Measurements from ENCODE around the gene PROP1.
"Not testable (repeated sequence)": the region's sequence is repeated elsewhere in the genome, so short reads cannot be mapped to it uniquely, and the experiment has no call there.

PROP1 gene

DNA sequence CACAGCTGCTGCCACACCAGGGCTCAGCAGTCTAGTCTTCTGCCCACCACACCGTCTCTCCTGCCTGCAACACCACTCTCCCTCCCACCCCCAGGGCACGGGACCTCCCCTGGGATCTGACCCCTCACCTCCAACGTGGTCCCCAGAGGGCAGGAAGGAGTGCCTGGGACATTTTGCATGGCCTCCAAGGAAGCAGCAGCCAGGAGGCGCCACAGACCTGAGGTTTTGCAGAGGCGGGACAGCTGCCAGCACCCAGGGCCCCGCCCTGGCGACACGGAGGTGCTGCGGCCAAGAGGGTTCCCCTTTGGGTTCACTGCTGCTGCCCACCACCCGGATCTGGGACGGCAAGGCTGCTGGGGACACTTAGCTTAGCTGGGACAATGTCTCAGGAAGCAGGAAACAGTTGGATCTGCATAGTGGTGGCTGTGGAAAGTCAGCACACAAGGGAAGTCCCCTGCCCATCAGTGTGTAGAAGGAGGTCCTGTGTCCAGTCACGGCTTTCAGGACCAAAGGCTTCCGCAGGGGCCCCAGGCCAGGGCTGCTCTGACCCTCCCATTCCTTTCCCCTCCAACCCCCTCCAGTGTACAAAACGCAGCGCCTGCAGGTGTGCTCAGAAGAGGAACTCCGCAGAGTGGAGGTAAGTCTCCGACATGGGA lies 13.8 kb downstream of the PROP1 start:
- no peak for DNase-seq

GRCh38 chr5:177981296-177982071 lies 14.6 kb downstream of the PROP1 start:
- DNase-seq: no peak

- no peak for DNase-seq
Measured at GRCh38 chr5:177980743-177981151, 15.3 kb downstream of the PROP1 start.

GRCh38 chr5:177977600-177977999 lies 18.4 kb downstream of the PROP1 start:
- DNase-seq: not testable (repeated sequence)

GRCh38 chr5:177973066-177973635 lies 22.9 kb downstream of the PROP1 start:
- no peak for DNase-seq

- no peak for DNase-seq
Measured at GRCh38 chr5:177972613-177973012, 23.4 kb downstream of the PROP1 start.

DNA sequence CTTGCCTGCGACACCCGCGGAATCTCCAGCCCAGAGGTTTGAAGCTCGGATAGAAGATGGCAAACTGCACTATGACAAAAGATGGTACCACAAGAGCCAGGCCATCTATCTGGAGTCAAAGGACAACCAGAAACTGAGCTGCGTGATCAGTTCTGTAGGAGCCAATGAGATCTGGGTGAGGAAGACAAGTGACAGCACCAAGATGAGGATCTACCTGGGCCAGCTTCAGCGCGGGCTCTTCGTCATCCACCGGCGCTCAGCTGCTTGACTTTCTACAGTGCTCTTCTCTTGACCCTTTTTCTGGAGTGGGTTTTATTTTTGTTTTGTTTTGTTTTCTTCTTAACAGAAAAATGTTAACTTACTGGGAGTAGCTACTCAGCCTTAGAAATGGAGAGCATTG lies 24.0 kb downstream of the PROP1 start:
- not testable (repeated sequence) for DNase-seq

GRCh38 chr5:177968661-177969211 lies 27.3 kb downstream of the PROP1 start:
- DNase-seq: no peak

- no peak for DNase-seq
Measured at GRCh38 chr5:177967221-177967887, 28.7 kb downstream of the PROP1 start.

DNA sequence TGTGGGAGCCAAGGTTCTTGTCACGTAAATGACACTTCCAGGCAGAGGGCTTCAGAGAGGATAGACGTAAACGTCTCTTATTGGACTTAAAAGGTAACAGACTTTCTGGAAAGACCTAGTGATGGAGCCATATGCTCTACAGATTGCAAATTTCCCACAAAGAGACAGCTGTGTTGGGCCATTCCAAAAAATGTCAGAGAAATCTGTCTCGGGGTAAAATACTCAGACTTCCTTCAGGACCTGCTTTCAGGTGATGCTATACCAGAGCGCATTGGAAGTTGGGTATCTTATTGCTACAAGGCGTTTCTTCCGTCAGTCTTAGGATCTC lies 29.2 kb downstream of the PROP1 start:
- DNase-seq: no peak

GRCh38 chr5:177966009-177966838 lies 29.8 kb downstream of the PROP1 start:
- DNase-seq: no peak

DNA sequence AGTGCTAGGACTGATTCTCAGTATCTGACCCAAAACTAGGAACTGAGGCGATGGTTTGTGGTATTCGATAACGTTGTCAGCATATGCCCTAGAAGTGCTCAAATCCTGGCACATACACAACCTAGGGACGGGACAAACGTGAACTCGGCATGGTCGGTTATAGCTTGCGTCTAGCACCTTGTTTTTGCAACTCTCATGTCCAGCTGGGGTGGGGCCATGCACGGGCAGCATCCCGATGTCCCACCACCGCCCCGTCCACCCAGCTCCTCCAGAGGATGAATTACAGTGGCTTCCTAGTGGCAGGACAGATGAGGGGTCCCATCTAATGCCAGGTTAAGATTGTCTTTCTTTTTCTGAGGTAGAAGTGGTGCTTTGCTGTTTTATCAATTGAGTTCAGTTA lies 31.6 kb downstream of the PROP1 start:
- DNase-seq: no peak

DNA sequence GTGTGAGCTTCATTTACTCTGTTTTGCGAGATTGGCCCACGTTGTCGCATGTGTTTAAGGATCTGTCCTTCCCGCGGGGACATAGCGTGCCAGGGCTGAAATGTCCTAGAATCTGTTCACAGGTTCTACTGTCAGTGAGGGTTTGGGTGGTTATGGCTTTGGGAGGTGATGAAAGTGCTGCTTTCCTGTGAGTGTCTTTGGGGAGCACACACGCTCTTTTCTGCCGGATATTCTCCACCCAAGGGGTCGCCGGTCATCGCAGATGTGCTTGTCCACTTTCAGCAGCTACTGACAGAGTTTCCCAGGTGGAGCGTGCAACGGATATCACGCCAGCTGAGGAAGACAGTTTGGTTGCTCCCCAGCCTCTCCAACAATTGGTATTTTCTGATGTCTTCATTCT lies 32.1 kb downstream of the PROP1 start:
- DNase-seq: no peak

- no peak for DNase-seq
Measured at GRCh38 chr5:177959315-177959714, 36.7 kb downstream of the PROP1 start.

- DNase-seq: no peak
Measured at GRCh38 chr5:177958696-177959095, 37.3 kb downstream of the PROP1 start.

DNA sequence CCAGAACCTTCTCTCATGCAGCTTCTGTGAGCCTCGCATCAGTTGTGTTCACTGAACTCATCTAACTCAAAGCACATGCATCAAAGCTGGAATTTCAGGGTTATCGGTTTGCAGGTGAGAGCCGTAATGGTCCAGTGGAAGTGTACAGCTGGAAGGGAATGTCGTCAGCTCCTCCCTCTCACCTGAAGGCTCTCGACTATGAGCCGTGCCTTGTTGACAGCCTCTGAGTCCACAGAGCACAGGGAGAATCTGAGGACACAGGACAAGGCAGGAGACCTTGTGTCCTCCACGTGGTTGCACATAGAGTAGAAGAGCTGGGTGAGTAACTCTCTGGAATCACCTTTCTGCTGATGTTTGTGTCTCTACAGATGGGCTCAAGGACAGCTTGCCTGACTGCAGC lies 38.8 kb downstream of the PROP1 start:
- no peak for DNase-seq

DNA sequence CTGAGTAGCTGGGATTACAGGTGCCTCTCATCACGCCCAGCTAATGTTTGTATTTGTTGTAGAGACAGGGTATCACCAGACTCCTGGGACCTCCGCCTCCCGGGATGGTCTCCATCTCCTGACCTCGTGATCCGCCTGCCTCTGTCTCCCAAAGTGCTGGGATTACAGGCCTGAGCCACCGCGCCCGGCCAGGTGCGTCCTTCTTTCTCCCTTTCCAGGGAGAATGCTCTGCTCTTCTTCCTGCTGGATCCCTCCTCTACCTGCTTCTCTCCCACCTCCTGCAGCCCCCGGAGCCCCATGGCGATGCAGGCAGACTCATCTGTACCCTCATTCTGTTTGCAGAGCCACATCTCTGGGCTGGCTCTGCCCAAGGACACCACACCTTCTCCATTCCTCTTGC lies 42.9 kb downstream of the PROP1 start:
- DNase-seq: not testable (repeated sequence)

GRCh38 chr5:177949656-177950055 lies 46.4 kb downstream of the PROP1 start:
- DNase-seq: not testable (repeated sequence)

- DNase-seq: not testable (repeated sequence)
Measured at GRCh38 chr5:177949065-177949464, 47.0 kb downstream of the PROP1 start.

- DNase-seq: not testable (repeated sequence)
Measured at GRCh38 chr5:177947912-177948311, 48.1 kb downstream of the PROP1 start.

DNA sequence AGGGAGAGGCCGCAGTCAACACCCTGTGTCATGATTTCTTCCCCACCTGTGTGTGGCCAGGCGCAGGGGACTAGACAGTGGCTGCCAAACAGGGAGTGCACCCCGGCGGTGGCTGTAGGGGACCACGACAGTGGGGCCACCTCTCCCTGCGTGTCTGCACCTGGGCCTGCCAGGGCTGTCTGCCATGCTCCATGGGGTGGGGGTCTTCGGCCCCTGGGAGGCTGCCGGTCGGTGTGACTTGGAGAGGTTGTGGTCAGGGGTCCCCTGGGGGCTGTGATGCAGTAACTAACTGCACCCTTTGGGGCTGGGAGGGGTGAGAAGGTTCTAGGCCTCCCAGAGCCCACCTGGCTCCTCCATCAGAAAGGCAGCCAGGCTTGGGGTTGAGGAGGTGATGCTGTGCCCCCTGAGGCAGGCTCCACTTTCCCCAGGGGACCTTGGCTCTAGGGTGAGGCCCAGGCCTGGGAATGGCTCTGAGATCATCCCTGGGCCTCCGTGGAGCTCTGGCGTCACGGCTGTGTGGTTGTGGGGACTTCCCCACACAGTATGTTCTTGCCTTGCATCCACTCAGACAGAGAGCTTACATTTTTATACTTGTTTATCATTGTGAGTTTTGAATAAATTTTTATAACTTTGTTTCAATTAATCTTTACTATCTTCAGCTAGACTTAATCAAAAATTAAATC lies 50.3 kb downstream of the PROP1 start:
- DNase-seq: not testable (repeated sequence)

- DNase-seq: not testable (repeated sequence)
Measured at GRCh38 chr5:177945145-177945544, 50.9 kb downstream of the PROP1 start.
